Thyroid gland (tissue), 4 donors: ENCODE data around the gene MYO1E.

ENCODE experiments used
- POLR2A ChIP-seq, 2 donors: fragments of 450-650 bp; IDR thresholded peaks; one replicate each; pipeline ENCODE4 v1.6.1; 2017; ENCODE audit warnings: antibody characterized with exemption in 2 of 2, mild to moderate bottlenecking in 2 of 2, moderate library complexity in 1 of 2
- TF ChIP-seq, protein P1 (sequence below), 6 experiments: fragments of 200-600 bp in 3 of 6; fragments of 450-650 bp in 3 of 6; sonication (generic) in 3 of 6; IDR thresholded peaks; one replicate each; pipeline ENCODE4 v1.5.1; 2016 to 2019; ENCODE audit warnings: antibody characterized with exemption in 6 of 6, mild to moderate bottlenecking in 2 of 6, inconsistent platforms in 1 of 6, moderate library complexity in 1 of 6

DNA sequence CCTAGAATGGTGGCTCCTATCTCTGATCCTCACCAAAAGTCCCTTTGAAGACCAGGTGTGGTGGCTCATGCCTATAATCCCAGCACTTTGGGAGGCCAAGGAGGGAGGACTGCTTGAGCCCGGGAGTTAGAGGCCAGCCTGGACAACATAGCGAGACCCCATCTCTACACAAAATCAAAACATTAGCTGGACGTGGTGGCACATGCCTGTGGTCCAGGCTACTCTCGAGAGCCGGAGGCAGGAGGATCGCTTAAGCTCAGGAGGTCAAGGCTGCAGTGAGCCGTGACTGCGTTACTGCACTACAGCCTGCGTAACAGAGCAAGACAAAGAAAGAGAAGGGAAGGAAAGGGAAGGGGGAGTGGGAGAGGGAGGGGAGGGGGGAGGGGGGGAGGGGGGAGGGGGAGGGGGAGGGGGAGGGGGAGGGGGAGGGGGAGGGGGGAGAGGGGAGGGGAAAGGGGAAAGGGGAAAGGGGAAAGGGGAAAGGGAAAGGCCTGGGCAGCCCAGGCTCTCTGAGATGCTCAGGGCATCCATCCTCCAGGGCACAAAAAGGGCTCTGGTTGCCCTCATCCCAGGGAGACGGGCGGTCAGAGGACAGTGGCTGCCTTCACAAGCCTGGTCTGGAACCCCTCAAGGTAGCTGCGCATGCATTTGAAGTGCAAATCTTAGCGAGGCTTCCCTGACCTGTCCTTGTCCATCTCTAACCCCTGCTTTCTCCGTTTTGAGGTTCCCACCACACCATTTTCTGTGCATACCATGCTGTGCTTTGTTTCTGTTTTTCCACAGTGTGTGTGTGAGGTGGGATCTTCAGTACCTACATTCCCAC lies 89.9 kb downstream of the MYO1E start:
- TF ChIP-seq, protein P1, sequence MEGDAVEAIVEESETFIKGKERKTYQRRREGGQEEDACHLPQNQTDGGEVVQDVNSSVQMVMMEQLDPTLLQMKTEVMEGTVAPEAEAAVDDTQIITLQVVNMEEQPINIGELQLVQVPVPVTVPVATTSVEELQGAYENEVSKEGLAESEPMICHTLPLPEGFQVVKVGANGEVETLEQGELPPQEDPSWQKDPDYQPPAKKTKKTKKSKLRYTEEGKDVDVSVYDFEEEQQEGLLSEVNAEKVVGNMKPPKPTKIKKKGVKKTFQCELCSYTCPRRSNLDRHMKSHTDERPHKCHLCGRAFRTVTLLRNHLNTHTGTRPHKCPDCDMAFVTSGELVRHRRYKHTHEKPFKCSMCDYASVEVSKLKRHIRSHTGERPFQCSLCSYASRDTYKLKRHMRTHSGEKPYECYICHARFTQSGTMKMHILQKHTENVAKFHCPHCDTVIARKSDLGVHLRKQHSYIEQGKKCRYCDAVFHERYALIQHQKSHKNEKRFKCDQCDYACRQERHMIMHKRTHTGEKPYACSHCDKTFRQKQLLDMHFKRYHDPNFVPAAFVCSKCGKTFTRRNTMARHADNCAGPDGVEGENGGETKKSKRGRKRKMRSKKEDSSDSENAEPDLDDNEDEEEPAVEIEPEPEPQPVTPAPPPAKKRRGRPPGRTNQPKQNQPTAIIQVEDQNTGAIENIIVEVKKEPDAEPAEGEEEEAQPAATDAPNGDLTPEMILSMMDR (IDR thresholded peaks at IDR 0.05) = no peak
- TF ChIP-seq POLR2A (IDR thresholded peaks at IDR 0.05) = no peak
